Prostate gland (tissue), 2 donors: Measurements from ENCODE around the gene DCC. TPM values are rescaled to one million over a fixed set of nuclear protein-coding genes. Genes with fewer than 3 reads are reported as not detected.

Source experiments
- DNase-seq: peaks from one replicate; pipeline ENCODE4 v3.0.0-alpha.2; 2019; ENCODE audit warnings: low spot score
- H3K27ac ChIP-seq, 2 donors: fragments of 200-600 bp; sonication (generic); 2 replicates each; pipeline ENCODE4 v1.5.1; 2017 to 2019
- H3K27me3 ChIP-seq: fragments of 200-600 bp; sonication (generic); replicated peaks from 2 replicates; pipeline ENCODE4 v1.5.1; 2019; ENCODE audit not compliant: insufficient read depth
- H3K36me3 ChIP-seq, 2 donors: fragments of 200-600 bp; sonication (generic); 1 replicate in 1 of 2; 2 replicates in 1 of 2; pipeline versions ENCODE4 v1.5.1 to v1.8.1; 2017 to 2019
- H3K4me1 ChIP-seq: fragments of 200-600 bp; sonication (generic); replicated peaks from 2 replicates; pipeline ENCODE4 v1.5.1; 2019
- H3K4me3 ChIP-seq, 2 donors: fragments of 200-600 bp; sonication (generic); 2 replicates each; pipeline ENCODE4 v1.5.1; 2017 to 2019
- H3K9me3 ChIP-seq: fragments of 200-600 bp; sonication (generic); 2 replicates; pipeline ENCODE4 v1.5.1; 2017
- POLR2A ChIP-seq: fragments of 450-650 bp; IDR thresholded peaks from one replicate; pipeline ENCODE4 v1.6.1; 2016; ENCODE audit warnings: antibody characterized with exemption, mild to moderate bottlenecking
- POLR2AphosphoS5 ChIP-seq: sonication (generic); formaldehyde crosslinking; IDR thresholded peaks from one replicate; pipeline ENCODE4 v1.6.1; 2017; ENCODE audit warnings: antibody characterized with exemption
- WGBS: methylation state at CpG from one replicate; pipeline ENCODE4 v1.1.5; 2018; 5-methylcytosine and 5-hydroxymethylcytosine counted together
- intact Hi-C: fragments of 100-400 bp; cut with DNase I; formaldehyde crosslinking; loops from one replicate; pipeline ENCODE4 v1.14.2; 2022
- total RNA-seq, 2 donors: library from RNA; depleted of rRNA; stranded (reverse); fragments of >200 nt; gene quantifications; one replicate each; pipeline ENCODE4 v1.1.0, GENCODE V29; 2016
- TF ChIP-seq, protein P1 (sequence below), 4 experiments: fragments of 200-600 bp in 2 of 4; fragments of 450-650 bp in 2 of 4; sonication (generic) in 2 of 4; IDR thresholded peaks; 1 replicate in 3 of 4; 2 replicates in 1 of 4; pipeline ENCODE4 v1.5.1; 2016 to 2019; ENCODE audit warnings: antibody characterized with exemption in 4 of 4, mild to moderate bottlenecking in 2 of 4, moderate library complexity in 2 of 4

The DCC gene
- total RNA-seq, 2 donors from 2014 or later, result 0.55 to 3.7 TPM

GRCh38 chr18:52937840-52938239 is 597.8 kb downstream of the DCC start:
- intact Hi-C loops, result no loop called here
- Histone ChIP-seq H3K36me3 (no peaks in the 10 kb centered on the region), H3K27me3 (no peaks in the 10 kb centered on the region), H3K27ac (no peak overlapping the region), H3K9me3 (no peaks in the 10 kb centered on the region), H3K4me1 (no peaks in the 10 kb centered on the region), H3K4me3 (no peak overlapping the region)
- DNase-seq, result no peak
- 96% methylated on average over 6 of the region's 6 CpGs for WGBS
- TF ChIP-seq POLR2AphosphoS5 (no peak), POLR2A (no peak)
- TF ChIP-seq, protein P1, sequence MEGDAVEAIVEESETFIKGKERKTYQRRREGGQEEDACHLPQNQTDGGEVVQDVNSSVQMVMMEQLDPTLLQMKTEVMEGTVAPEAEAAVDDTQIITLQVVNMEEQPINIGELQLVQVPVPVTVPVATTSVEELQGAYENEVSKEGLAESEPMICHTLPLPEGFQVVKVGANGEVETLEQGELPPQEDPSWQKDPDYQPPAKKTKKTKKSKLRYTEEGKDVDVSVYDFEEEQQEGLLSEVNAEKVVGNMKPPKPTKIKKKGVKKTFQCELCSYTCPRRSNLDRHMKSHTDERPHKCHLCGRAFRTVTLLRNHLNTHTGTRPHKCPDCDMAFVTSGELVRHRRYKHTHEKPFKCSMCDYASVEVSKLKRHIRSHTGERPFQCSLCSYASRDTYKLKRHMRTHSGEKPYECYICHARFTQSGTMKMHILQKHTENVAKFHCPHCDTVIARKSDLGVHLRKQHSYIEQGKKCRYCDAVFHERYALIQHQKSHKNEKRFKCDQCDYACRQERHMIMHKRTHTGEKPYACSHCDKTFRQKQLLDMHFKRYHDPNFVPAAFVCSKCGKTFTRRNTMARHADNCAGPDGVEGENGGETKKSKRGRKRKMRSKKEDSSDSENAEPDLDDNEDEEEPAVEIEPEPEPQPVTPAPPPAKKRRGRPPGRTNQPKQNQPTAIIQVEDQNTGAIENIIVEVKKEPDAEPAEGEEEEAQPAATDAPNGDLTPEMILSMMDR (IDR thresholded peaks at IDR 0.05), result no peak

GRCh38 chr18:52945552-52945951 is 605.6 kb downstream of the DCC start:
- H3K27ac ChIP-seq, result no peak overlapping the region
- no peaks in the 10 kb centered on the region for H3K36me3 ChIP-seq
- WGBS, result 37% methylated on average over 2 of the region's 2 CpGs
- no peaks in the 10 kb centered on the region for H3K4me1 ChIP-seq
- TF ChIP-seq, protein P1 (IDR thresholded peaks at IDR 0.05), result no peak
- TF ChIP-seq POLR2A, result no peak
- no peak for TF ChIP-seq POLR2AphosphoS5
- no peak overlapping the region for H3K4me3 ChIP-seq
- H3K9me3 ChIP-seq, result no peaks in the 10 kb centered on the region
- DNase-seq, result no peak
- intact Hi-C loops, result no loop called here
- H3K27me3 ChIP-seq, result no peaks in the 10 kb centered on the region

DNA sequence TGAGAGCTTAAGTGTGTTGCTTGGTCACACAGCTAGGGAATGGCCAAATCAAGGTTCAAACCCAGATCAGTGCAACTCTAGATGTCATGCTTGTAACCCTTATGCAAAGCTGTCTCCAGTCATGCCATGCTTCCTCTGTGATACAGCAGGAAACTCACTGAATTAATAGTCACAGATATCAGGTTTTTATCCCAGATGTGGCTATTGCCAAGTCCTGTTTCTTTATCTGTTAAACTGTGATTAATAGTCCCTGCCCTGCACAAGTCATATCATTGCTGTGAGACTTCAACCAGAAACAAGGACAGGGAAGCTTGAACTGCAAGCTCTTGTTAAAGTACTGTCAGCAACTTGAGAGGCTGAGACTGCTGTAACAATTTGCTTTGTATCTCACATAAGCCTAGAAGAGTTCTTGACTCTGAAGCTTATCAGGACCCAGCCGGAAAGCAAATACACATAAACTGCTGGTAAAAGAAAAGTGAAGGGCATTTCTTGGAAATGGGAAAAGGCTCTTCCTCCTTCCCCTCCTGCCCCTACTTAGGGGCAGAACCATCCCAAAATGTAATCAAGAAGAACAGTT is 609.0 kb downstream of the DCC start:
- H3K27me3 ChIP-seq, result no peaks in the 10 kb centered on the region
- intact Hi-C loops, result no loop called here
- H3K4me3 ChIP-seq, result no peak overlapping the region
- no peaks in the 10 kb centered on the region for H3K9me3 ChIP-seq
- DNase-seq, result no peak
- no peaks in the 10 kb centered on the region for H3K36me3 ChIP-seq
- TF ChIP-seq POLR2A (no peak), POLR2AphosphoS5 (no peak)
- TF ChIP-seq, protein P1 (IDR thresholded peaks at IDR 0.05), result no peak
- H3K27ac ChIP-seq, result no peak overlapping the region
- H3K4me1 ChIP-seq, result no peaks in the 10 kb centered on the region
- 41% methylated on average over 1 of the region's 1 CpG for WGBS

GRCh38 chr18:52950155-52950554 is 610.2 kb downstream of the DCC start:
- Histone ChIP-seq H3K36me3 (no peaks in the 10 kb centered on the region), H3K4me3 (no peak overlapping the region), H3K27me3 (no peaks in the 10 kb centered on the region), H3K9me3 (no peaks in the 10 kb centered on the region), H3K4me1 (no peaks in the 10 kb centered on the region), H3K27ac (no peak overlapping the region)
- TF ChIP-seq, protein P1 (IDR thresholded peaks at IDR 0.05), result no peak
- TF ChIP-seq POLR2AphosphoS5 (no peak), POLR2A (no peak)
- intact Hi-C loops, result no loop called here
- DNase-seq, result no peak

DNA sequence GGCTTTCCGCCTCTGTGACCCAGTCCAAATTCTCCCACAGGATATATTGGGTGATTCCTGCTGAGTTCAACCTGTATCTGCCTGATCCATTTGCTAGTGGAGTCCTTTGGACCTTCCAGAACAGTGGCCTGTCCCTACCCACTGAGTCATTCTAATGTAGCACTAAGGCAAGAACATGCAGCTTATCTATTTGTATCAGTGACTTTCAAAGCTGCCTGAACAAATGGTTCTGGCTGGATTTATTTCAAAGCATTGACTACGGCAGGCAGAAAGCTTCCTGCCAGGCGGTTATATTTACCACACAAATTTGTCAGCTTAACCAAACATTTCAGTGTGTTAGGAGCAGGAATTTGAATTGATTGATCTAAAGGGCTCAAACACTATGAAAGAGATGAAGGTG is 613.4 kb downstream of the DCC start:
- no peak for DNase-seq
- intact Hi-C loops, result no loop called here

More for the DNA sequence above, 613.4 kb downstream of the DCC start:
- no peak overlapping the region for H3K27ac ChIP-seq
- H3K9me3 ChIP-seq, result no peaks in the 10 kb centered on the region
- no peaks in the 10 kb centered on the region for H3K27me3 ChIP-seq
- no peak for TF ChIP-seq POLR2A
- no peak for TF ChIP-seq POLR2AphosphoS5
- TF ChIP-seq, protein P1 (IDR thresholded peaks at IDR 0.05), result no peak
- H3K4me1 ChIP-seq, result no peaks in the 10 kb centered on the region
- 53% methylated on average over 3 of the region's 3 CpGs for WGBS
- no peaks in the 10 kb centered on the region for H3K36me3 ChIP-seq
- H3K4me3 ChIP-seq, result no peak overlapping the region
